GM12874 (cell line): Measurements from ENCODE around the gene UBE2U.

Experiments used
- CTCF ChIP-seq: IDR thresholded peaks from 2 replicates; pipeline ENCODE4 v1.5.1; 2011; ENCODE audit warnings: low read depth, mild to moderate bottlenecking, control low read depth, low read length, moderate library complexity; ENCODE audit not compliant: insufficient read depth

Gene UBE2U

GRCh38 chr1:64290420-64290819 is 87.0 kb downstream of the UBE2U start:
- TF ChIP-seq CTCF = no peak

- TF ChIP-seq CTCF = no peak
Observed at GRCh38 chr1:64291931-64292330, 88.5 kb downstream of the UBE2U start.

GRCh38 chr1:64292399-64292798 is 89.0 kb downstream of the UBE2U start:
- no peak for TF ChIP-seq CTCF

- no peak for TF ChIP-seq CTCF
Observed at GRCh38 chr1:64293820-64294219, 90.4 kb downstream of the UBE2U start.

- TF ChIP-seq CTCF = no peak
Observed at GRCh38 chr1:64295136-64295535, 91.7 kb downstream of the UBE2U start.

GRCh38 chr1:64295561-64295960 is 92.1 kb downstream of the UBE2U start:
- TF ChIP-seq CTCF = no peak

- no peak for TF ChIP-seq CTCF
Observed at GRCh38 chr1:64296459-64296858, 93.0 kb downstream of the UBE2U start.

GRCh38 chr1:64302194-64302593 is 98.8 kb downstream of the UBE2U start:
- TF ChIP-seq CTCF = no peak
